Endothelial cell of umbilical vein (primary cell): ENCODE results near the gene BCL2. TPM values are rescaled to one million over a fixed set of nuclear protein-coding genes. Genes with fewer than 3 reads are reported as not detected.

Experiments used
- BruUV-seq: library from RNA; stranded (reverse); fragments of 400-500 nt; replicated peaks from 2 replicates; lab custom pipeline; 2021; lab: Mats Ljungman, UMichigan
- CTCF ChIA-PET: fragments of 300-600, 350-600 bp; sonication (Branson Sonifier 250); formaldehyde crosslinking; loops from one replicate; lab custom pipeline; 2021; ENCODE audit warnings: antibody characterized with exemption, inconsistent platforms; lab: Charles Lee
- POLR2A ChIA-PET: fragments of 300-600, 350-600 bp; sonication (Branson Sonifier 250); formaldehyde crosslinking; loops from one replicate; lab custom pipeline; 2021; ENCODE audit warnings: antibody characterized with exemption, inconsistent platforms; lab: Charles Lee
- DNase-seq: peaks from one replicate; pipeline ENCODE4 v3.0.0-alpha.2; 2011; ENCODE audit warnings: low read depth, low spot score
- FAIRE-seq: peaks from 2 replicates; lab custom pipeline; 2011; peaks lifted over from hg19 to GRCh38; lab: Jason Lieb, UNC
- H2AFZ ChIP-seq: 2 replicates; pipeline ENCODE4 v1.6.0; 2012; ENCODE audit warnings: low read depth, low read length, control low read depth, inconsistent platforms
- H3K27ac ChIP-seq: 2 replicates; pipeline ENCODE4 v1.5.1; 2011; ENCODE audit warnings: low read depth, mild to moderate bottlenecking, control low read depth, low read length, moderate library complexity; ENCODE audit not compliant: insufficient read depth
- H3K27me3 ChIP-seq, 2 experiments: 2 replicates each; pipeline versions ENCODE4 v1.6.0 to v1.6.1; 2011; ENCODE audit warnings: low read length in 2 of 2, mixed read lengths in 1 of 2; ENCODE audit not compliant: control insufficient read depth in 2 of 2, insufficient read depth in 2 of 2
- H3K36me3 ChIP-seq, 2 experiments: 2 replicates in 1 of 2; 3 replicates in 1 of 2; pipeline ENCODE4 v1.5.1; 2011; ENCODE audit warnings: low read length in 2 of 2, mild to moderate bottlenecking in 1 of 2, moderate library complexity in 1 of 2; ENCODE audit not compliant: control insufficient read depth in 2 of 2, insufficient read depth in 2 of 2; ENCODE audit errors: extremely low read depth in 1 of 2
- H3K4me1 ChIP-seq: 3 replicates; pipeline ENCODE4 v1.5.1; 2011; ENCODE audit warnings: mild to moderate bottlenecking, low read length; ENCODE audit not compliant: control insufficient read depth, insufficient read depth; ENCODE audit errors: extremely low read depth
- H3K4me2 ChIP-seq: 2 replicates; pipeline ENCODE4 v1.6.1; 2011; ENCODE audit warnings: low read length, control low read depth, mixed read lengths; ENCODE audit not compliant: insufficient read depth
- H3K4me3 ChIP-seq, 3 experiments: fragments of 200-600 bp in 1 of 3; sonication (generic), shearing (Covaris generic) in 1 of 3; replicated peaks in 1 of 3; 2 replicates each; pipeline ENCODE4 v1.5.1; 2011 to 2016; ENCODE audit warnings: control low read depth in 3 of 3, low read length in 3 of 3, mild to moderate bottlenecking in 2 of 3, inconsistent platforms in 1 of 3, low read depth in 1 of 3, moderate library complexity in 1 of 3; ENCODE audit not compliant: insufficient read depth in 1 of 3
- H3K79me2 ChIP-seq: 2 replicates; pipeline ENCODE4 v1.6.0; 2012; ENCODE audit warnings: low read length, inconsistent platforms; ENCODE audit not compliant: control insufficient read depth, insufficient read depth
- H3K9ac ChIP-seq: replicated peaks from 2 replicates; pipeline ENCODE3; 2011; ENCODE audit warnings: low read length, control low read depth; ENCODE audit not compliant: insufficient read depth; ENCODE audit errors: extremely low read depth
- H3K9me1 ChIP-seq: replicated peaks from 3 replicates; pipeline ENCODE4 v1.6.0; 2011; ENCODE audit warnings: mild to moderate bottlenecking, low read length; ENCODE audit not compliant: control insufficient read depth, insufficient read depth; ENCODE audit errors: extremely low read depth
- H3K9me3 ChIP-seq: replicated peaks from 2 replicates; pipeline ENCODE4 v1.5.1; 2012; ENCODE audit warnings: low read length, inconsistent platforms; ENCODE audit not compliant: control insufficient read depth, insufficient read depth
- H4K20me1 ChIP-seq: replicated peaks from 2 replicates; pipeline ENCODE3; 2011; ENCODE audit warnings: mild to moderate bottlenecking, low read length; ENCODE audit not compliant: control insufficient read depth, insufficient read depth; ENCODE audit errors: extremely low read depth
- EZH2 ChIP-seq: IDR thresholded peaks from 2 replicates; pipeline ENCODE4 v1.6.1; 2012; ENCODE audit warnings: borderline replicate concordance, low read depth, mild to moderate bottlenecking, moderate library complexity, low read length, inconsistent platforms; ENCODE audit not compliant: severe bottlenecking
- FOS ChIP-seq: IDR thresholded peaks from 2 replicates; pipeline ENCODE4 v1.6.1; 2011; ENCODE audit warnings: mild to moderate bottlenecking, low read length, moderate library complexity, borderline replicate concordance; ENCODE audit not compliant: insufficient read depth
- GATA2 ChIP-seq: IDR thresholded peaks from 2 replicates; pipeline ENCODE4 v1.7.0; 2011; ENCODE audit warnings: low read depth, mild to moderate bottlenecking, moderate library complexity, mixed read lengths, low read length; ENCODE audit not compliant: insufficient read length, insufficient read depth
- JUN ChIP-seq: IDR thresholded peaks from 2 replicates; pipeline ENCODE4 v1.6.1; 2011; ENCODE audit warnings: borderline replicate concordance, low read depth; ENCODE audit not compliant: insufficient read length, insufficient read depth
- MYC ChIP-seq: IDR thresholded peaks from one replicate; pipeline ENCODE4 v1.6.1; 2011; ENCODE audit warnings: mild to moderate bottlenecking, low read depth, low read length
- POLR2A ChIP-seq: IDR thresholded peaks from 2 replicates; pipeline ENCODE4 v1.6.1; 2012; ENCODE audit warnings: low read depth, mild to moderate bottlenecking, control low read depth, low read length
- POLR2AphosphoS5 ChIP-seq: IDR thresholded peaks from 2 replicates; pipeline ENCODE4 v1.6.1; 2012; ENCODE audit warnings: low read depth, mild to moderate bottlenecking, control low read depth, low read length, moderate library complexity; ENCODE audit not compliant: insufficient read depth
- dilution Hi-C: fragments of 300-500 bp; cut with MboI; formaldehyde crosslinking; loops from one replicate; pipeline ENCODE4 v1.15.0; 2019; ENCODE audit warnings: low sequenced_read_pairs; ENCODE audit not compliant: extremely low pct_ligation_motif_present
- intact Hi-C: fragments of 100-400 bp; cut with micrococcal nuclease; formaldehyde crosslinking; loops from one replicate; pipeline ENCODE4 v1.10.0; 2022
- polyA plus RNA-seq, 4 experiments: library from polyadenylated mRNA; depleted of rRNA in 3 of 4; stranded (reverse) in 3 of 4; unstranded in 1 of 4; fragments of >200 nt; gene quantifications; 2 replicates each; pipeline versions ENCODE4 v1.2.1 to v1.2.3, GENCODE V29; 2011 to 2012; ENCODE audit warnings: missing spikeins in 1 of 4
- total RNA-seq: library from RNA; stranded (reverse); gene quantifications from 2 replicates; pipeline ENCODE4 v1.2.3, GENCODE V29; 2021
- TF ChIP-seq, protein P1 (sequence below), 2 donors: IDR thresholded peaks; 1 replicate in 1 of 2; 2 replicates in 1 of 2; pipeline ENCODE4 v1.5.1; 2011; ENCODE audit warnings: low read length in 2 of 2, mild to moderate bottlenecking in 2 of 2, moderate library complexity in 2 of 2, control low read depth in 1 of 2, inconsistent platforms in 1 of 2, low read depth in 1 of 2; ENCODE audit not compliant: insufficient read depth in 1 of 2; ENCODE audit errors: extremely low read depth in 1 of 2
- TF ChIP-seq, protein P2 (sequence below): IDR thresholded peaks from 2 replicates; pipeline ENCODE4 v1.6.1; 2011; ENCODE audit not compliant: insufficient read depth, insufficient read length

BCL2 gene
- total and polyA plus RNA-seq, 2 donors (not counting 3 experiments of a cell fraction or from before 2014, with no cell fraction given): 0.35 to 5.0 TPM

DNA sequence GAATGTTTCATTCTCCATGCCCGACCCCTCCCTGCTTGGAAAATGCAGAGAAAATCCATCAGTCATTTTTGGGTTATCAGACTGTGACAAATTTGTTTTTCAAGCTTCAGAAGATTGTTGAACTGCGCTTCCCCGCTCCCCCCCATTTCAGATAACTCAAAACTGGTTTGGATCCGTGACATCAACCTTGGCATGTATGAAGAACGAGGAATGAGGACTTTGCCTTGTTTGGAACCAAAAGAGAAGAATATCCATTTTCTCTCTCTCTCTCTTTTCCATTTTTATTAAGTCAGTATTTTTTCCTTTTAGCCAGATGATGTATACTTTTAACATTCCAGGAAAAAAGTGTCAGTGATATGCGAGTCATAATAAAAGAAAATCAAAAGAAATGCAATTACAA is 171.6 kb downstream of the BCL2 start:
- no peaks in the 10 kb centered on the region for H3K9me3 ChIP-seq
- ChIA-PET POLR2A (no interaction called here), CTCF (interaction anchor here (1.0 kb wide), 1 partner anchor 9 kb away, joined by 3 read pairs; no protein-coding TSS in a partner anchor)
- DNase-seq (no peak), FAIRE-seq (no peak)
- no peaks in the 10 kb centered on the region for H3K4me1 ChIP-seq
- no peak overlapping the region for H3K4me2 ChIP-seq
- peaks cover 5 to 14% of the 10 kb centered on the region in 2 experiments for H3K27me3 ChIP-seq
- TF ChIP-seq GATA2 (no peak), POLR2AphosphoS5 (no peak), POLR2A (no peak), EZH2 (no peak), JUN (no peak), FOS (no peak), MYC (no peak)
- TF ChIP-seq, protein P1, sequence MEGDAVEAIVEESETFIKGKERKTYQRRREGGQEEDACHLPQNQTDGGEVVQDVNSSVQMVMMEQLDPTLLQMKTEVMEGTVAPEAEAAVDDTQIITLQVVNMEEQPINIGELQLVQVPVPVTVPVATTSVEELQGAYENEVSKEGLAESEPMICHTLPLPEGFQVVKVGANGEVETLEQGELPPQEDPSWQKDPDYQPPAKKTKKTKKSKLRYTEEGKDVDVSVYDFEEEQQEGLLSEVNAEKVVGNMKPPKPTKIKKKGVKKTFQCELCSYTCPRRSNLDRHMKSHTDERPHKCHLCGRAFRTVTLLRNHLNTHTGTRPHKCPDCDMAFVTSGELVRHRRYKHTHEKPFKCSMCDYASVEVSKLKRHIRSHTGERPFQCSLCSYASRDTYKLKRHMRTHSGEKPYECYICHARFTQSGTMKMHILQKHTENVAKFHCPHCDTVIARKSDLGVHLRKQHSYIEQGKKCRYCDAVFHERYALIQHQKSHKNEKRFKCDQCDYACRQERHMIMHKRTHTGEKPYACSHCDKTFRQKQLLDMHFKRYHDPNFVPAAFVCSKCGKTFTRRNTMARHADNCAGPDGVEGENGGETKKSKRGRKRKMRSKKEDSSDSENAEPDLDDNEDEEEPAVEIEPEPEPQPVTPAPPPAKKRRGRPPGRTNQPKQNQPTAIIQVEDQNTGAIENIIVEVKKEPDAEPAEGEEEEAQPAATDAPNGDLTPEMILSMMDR (IDR thresholded peaks at IDR 0.05; ENCODE audit: extremely low read depth in 1 of 2, insufficient read depth in 1 of 2, low read depth in 1 of 2, low read length in 2 of 2): no peak
- TF ChIP-seq, protein P2, sequence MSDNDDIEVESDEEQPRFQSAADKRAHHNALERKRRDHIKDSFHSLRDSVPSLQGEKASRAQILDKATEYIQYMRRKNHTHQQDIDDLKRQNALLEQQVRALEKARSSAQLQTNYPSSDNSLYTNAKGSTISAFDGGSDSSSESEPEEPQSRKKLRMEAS: no peak
- dilution Hi-C loops (no loop called here), intact Hi-C loops (no loop called here)
- no peak overlapping the region for H3K4me3 ChIP-seq
- no TSS peak for BruUV-seq
- no peak overlapping the region for H3K9ac ChIP-seq
- no peaks in the 10 kb centered on the region for H4K20me1 ChIP-seq
- no peak overlapping the region for H3K27ac ChIP-seq
- no peaks in the 10 kb centered on the region for H3K9me1 ChIP-seq
- no peaks in the 10 kb centered on the region for H3K79me2 ChIP-seq
- no peaks in the 10 kb centered on the region for H3K36me3 ChIP-seq
- H2AFZ ChIP-seq: no peak overlapping the region
